OCI-LY1 (cell line): ENCODE data around the gene PKN2.
"Not testable (repeated sequence)": the region's sequence is repeated elsewhere in the genome, so short reads cannot be mapped to it uniquely, and the experiment has no call there.

Experiments
- H2AFZ ChIP-seq: fragments of 200-600 bp; sonication (generic), shearing (Covaris generic); 2 replicates; pipeline ENCODE4 v1.6.0; 2014; ENCODE audit warnings: antibody characterized with exemption, mild to moderate bottlenecking, low read length
- H3F3A ChIP-seq: fragments of 200-600 bp; sonication (generic), shearing (Covaris generic); 2 replicates; pipeline ENCODE4 v1.6.0; 2014; ENCODE audit warnings: mild to moderate bottlenecking, antibody characterized with exemption, low read length, moderate library complexity; ENCODE audit not compliant: insufficient read depth
- H3K27ac ChIP-seq: fragments of 200-600 bp; sonication (generic); 2 replicates; pipeline ENCODE4 v1.5.1; 2014; ENCODE audit warnings: low read length, mixed run types, mild to moderate bottlenecking, low read depth; ENCODE audit not compliant: poor library complexity, severe bottlenecking
- H3K27me3 ChIP-seq: fragments of 200-600 bp; sonication (generic); 2 replicates; pipeline ENCODE4 v1.6.0; 2014; ENCODE audit warnings: antibody characterized with exemption, mild to moderate bottlenecking, low read length, moderate library complexity; ENCODE audit not compliant: insufficient read depth
- H3K36me3 ChIP-seq: fragments of 200-600 bp; sonication (generic); 2 replicates; pipeline ENCODE4 v1.6.1; 2014; ENCODE audit warnings: mild to moderate bottlenecking, antibody characterized with exemption, low read length, moderate library complexity, mixed read lengths; ENCODE audit not compliant: insufficient read depth
- H3K4me1 ChIP-seq: fragments of 200-600 bp; sonication (generic); 2 replicates; pipeline ENCODE4 v1.5.1; 2014; ENCODE audit warnings: mild to moderate bottlenecking, low read length, moderate library complexity; ENCODE audit not compliant: insufficient read depth, severe bottlenecking
- H3K4me2 ChIP-seq: fragments of 200-600 bp; sonication (generic), shearing (Covaris generic); 2 replicates; pipeline ENCODE4 v1.6.1; 2014; ENCODE audit warnings: low read length
- H3K4me3 ChIP-seq: fragments of 200-600 bp; sonication (generic); 2 replicates; pipeline ENCODE4 v1.5.1; 2014; ENCODE audit warnings: low read length, low read depth, mild to moderate bottlenecking, mixed read lengths; ENCODE audit not compliant: poor library complexity, severe bottlenecking
- H3K79me2 ChIP-seq: fragments of 200-600 bp; shearing (Covaris generic); 2 replicates; pipeline ENCODE4 v1.6.1; 2016; ENCODE audit warnings: mixed run types, low read length, mixed read lengths; ENCODE audit not compliant: insufficient read depth
- H3K9ac ChIP-seq: fragments of 200-600 bp; sonication (generic), shearing (Covaris generic); 2 replicates; pipeline ENCODE4 v1.6.1; 2014; ENCODE audit warnings: mild to moderate bottlenecking, low read length, mixed read lengths
- H3K9me2 ChIP-seq: fragments of 200-600 bp; sonication (generic), shearing (Covaris generic); 2 replicates; pipeline ENCODE4 v1.6.1; 2014; ENCODE audit warnings: low read depth, mild to moderate bottlenecking, low read length, mixed read lengths
- H3K9me3 ChIP-seq: fragments of 200-600 bp; shearing (Covaris generic); 2 replicates; pipeline ENCODE4 v1.6.1; 2014; ENCODE audit warnings: low read length, mixed read lengths
- H4K20me1 ChIP-seq: fragments of 200-600 bp; sonication (generic), shearing (Covaris generic); 2 replicates; pipeline ENCODE4 v1.6.0; 2016; ENCODE audit warnings: mild to moderate bottlenecking, low read length; ENCODE audit not compliant: insufficient read depth
- EZH2 ChIP-seq: fragments of 200-600 bp; sonication (generic), shearing (Covaris generic); IDR thresholded peaks from 2 replicates; pipeline ENCODE4 v1.8.0; 2017; ENCODE audit warnings: borderline replicate concordance, mixed run types, mild to moderate bottlenecking, antibody characterized with exemption, low read length, moderate library complexity, mixed read lengths
- TF ChIP-seq, protein P1 (sequence below): fragments of 200-600 bp; sonication (generic), shearing (Covaris generic); IDR thresholded peaks from 2 replicates; pipeline ENCODE4 v1.5.1; 2017; ENCODE audit warnings: mild to moderate bottlenecking, antibody characterized with exemption, low read length, moderate library complexity, mixed read lengths

The PKN2 gene

DNA sequence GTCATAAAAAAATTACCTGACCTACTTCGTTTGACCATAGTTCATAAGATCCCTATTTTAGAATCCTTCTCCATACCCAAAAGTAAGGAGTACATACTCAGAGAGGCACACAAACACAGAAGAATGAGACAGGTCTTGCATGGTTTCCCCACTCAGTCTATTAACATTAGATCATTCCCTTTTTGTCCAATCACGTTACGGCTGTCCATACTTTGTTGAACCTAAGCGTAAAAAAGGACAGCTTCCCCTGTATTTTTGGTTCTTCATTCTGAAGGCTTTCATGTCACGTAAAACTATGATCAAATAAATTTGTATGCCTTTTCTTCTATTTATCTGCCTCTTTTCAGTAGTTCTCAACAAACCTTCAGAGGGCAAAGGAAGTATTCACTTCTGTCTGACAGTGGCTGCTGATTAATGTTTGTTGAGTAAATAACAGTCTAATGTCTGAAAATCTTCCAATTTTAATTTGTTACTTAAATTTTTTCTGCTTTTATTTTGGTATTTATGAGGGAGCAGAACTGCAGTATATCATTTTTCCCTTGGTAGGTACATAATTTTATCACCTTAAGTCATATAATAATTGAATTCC, 16.4 kb downstream of the PKN2 start:
- Histone ChIP-seq H4K20me1 (no peaks in the 10 kb centered on the region), H3K79me2 (peaks cover 71% of the 10 kb centered on the region), H2AFZ (no peak overlapping the region), H3K9me2 (no peaks in the 10 kb centered on the region), H3K4me3 (no peak overlapping the region), H3K9me3 (no peaks in the 10 kb centered on the region), H3K36me3 (peaks cover 3% of the 10 kb centered on the region; the same call in 1 of the 2 replicates), H3K27ac (no peak overlapping the region), H3F3A (peaks cover 5% of the 10 kb centered on the region; the same call in 1 of the 2 replicates), H3K9ac (no peak overlapping the region), H3K4me2 (peak overlapping the region; percentile 41; the same call in 1 of the 2 replicates), H3K27me3 (no peaks in the 10 kb centered on the region), H3K4me1 (peaks cover 32% of the 10 kb centered on the region)
- TF ChIP-seq, protein P1, sequence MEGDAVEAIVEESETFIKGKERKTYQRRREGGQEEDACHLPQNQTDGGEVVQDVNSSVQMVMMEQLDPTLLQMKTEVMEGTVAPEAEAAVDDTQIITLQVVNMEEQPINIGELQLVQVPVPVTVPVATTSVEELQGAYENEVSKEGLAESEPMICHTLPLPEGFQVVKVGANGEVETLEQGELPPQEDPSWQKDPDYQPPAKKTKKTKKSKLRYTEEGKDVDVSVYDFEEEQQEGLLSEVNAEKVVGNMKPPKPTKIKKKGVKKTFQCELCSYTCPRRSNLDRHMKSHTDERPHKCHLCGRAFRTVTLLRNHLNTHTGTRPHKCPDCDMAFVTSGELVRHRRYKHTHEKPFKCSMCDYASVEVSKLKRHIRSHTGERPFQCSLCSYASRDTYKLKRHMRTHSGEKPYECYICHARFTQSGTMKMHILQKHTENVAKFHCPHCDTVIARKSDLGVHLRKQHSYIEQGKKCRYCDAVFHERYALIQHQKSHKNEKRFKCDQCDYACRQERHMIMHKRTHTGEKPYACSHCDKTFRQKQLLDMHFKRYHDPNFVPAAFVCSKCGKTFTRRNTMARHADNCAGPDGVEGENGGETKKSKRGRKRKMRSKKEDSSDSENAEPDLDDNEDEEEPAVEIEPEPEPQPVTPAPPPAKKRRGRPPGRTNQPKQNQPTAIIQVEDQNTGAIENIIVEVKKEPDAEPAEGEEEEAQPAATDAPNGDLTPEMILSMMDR: no peak
- TF ChIP-seq EZH2: no peak

- Histone ChIP-seq H3K4me1 (peaks cover 32% of the 10 kb centered on the region), H4K20me1 (no peaks in the 10 kb centered on the region), H3K27ac (no peak overlapping the region), H3F3A (peaks cover 5% of the 10 kb centered on the region; the same call in 1 of the 2 replicates), H2AFZ (no peak overlapping the region), H3K4me2 (no peak overlapping the region), H3K79me2 (peaks cover 72% of the 10 kb centered on the region), H3K9ac (no peak overlapping the region), H3K36me3 (peaks cover 3% of the 10 kb centered on the region; the same call in 1 of the 2 replicates), H3K4me3 (no peak overlapping the region), H3K9me2 (no peaks in the 10 kb centered on the region), H3K9me3 (no peaks in the 10 kb centered on the region), H3K27me3 (no peaks in the 10 kb centered on the region)
- no peak for TF ChIP-seq EZH2
- TF ChIP-seq, protein P1: no peak
These were observed 17.2 kb downstream of the PKN2 start for GRCh38 chr1:88701275-88701674.

GRCh38 chr1:88701793-88702192, 17.7 kb downstream of the PKN2 start:
- not testable (repeated sequence) for H3K4me3 ChIP-seq, H3K9me2 ChIP-seq, H3F3A ChIP-seq, H3K36me3 ChIP-seq, H3K9me3 ChIP-seq, H3K9ac ChIP-seq, H4K20me1 ChIP-seq, H3K4me2 ChIP-seq, H2AFZ ChIP-seq, H3K27me3 ChIP-seq, H3K27ac ChIP-seq
- Histone ChIP-seq H3K4me1 (peaks cover 32% of the 10 kb centered on the region), H3K79me2 (peaks cover 72% of the 10 kb centered on the region)

DNA sequence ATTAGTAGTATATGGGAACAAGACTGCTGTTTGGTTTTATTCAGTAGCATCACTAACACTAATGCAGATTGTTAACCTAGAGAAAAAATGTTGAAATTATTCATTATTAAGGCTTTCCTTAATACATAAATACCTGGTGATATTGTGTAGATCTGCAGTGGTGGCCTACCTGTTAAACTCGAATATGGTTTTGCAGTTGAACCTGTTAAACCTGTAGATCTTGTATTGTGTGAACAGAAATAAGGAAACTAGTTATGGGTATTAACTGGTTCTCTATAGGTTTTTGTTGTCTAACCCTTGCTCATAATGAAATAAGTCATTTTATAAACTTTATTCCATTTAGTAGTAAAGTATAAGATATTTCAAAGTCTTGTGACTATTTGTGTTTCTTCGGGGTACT, 23.9 kb downstream of the PKN2 start:
- Histone ChIP-seq H4K20me1 (no peaks in the 10 kb centered on the region), H3K4me2 (no peak overlapping the region), H3F3A (no peaks in the 10 kb centered on the region; the same call in 1 of the 2 replicates), H3K9me3 (0 out of 2 replicates have a peak, but pooled peaks cover 2% of the 10 kb centered on the region), H3K4me1 (no peaks in the 10 kb centered on the region), H3K4me3 (no peak overlapping the region), H3K79me2 (peaks cover 69% of the 10 kb centered on the region), H3K27ac (no peak overlapping the region), H3K9ac (no peak overlapping the region), H3K9me2 (no peaks in the 10 kb centered on the region), H3K27me3 (no peaks in the 10 kb centered on the region), H2AFZ (no peak overlapping the region), H3K36me3 (peaks cover 26% of the 10 kb centered on the region)
- TF ChIP-seq EZH2: no peak
- TF ChIP-seq, protein P1: no peak

DNA sequence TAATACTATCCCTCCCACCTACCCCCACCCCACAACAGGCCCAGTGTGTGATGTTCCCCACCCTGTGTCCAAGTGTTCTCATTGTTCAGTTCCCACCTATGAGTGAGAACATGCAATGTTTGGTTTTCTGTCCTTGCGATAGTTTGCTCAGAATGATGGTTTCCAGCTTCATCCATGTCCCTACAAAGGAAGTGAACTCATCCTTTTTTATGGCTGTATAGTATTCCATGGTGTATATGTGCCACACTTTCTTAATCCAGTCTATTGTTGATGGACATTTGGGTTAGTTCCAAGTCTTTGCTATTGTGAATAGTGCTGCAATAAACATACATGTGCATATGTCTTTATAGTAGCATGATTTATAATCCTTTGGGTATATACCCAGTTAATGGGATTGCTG, 28.8 kb downstream of the PKN2 start:
- not testable (repeated sequence) for H3K4me2 ChIP-seq, H3K9me2 ChIP-seq, H4K20me1 ChIP-seq, H3K27ac ChIP-seq, H3K9me3 ChIP-seq, H2AFZ ChIP-seq, H3K4me1 ChIP-seq, H3K27me3 ChIP-seq, H3K4me3 ChIP-seq, H3F3A ChIP-seq, H3K9ac ChIP-seq
- peaks cover 22% of the 10 kb centered on the region for H3K36me3 ChIP-seq
- peaks cover 23% of the 10 kb centered on the region for H3K79me2 ChIP-seq
